ENCODE results near the gene OR9A2. TPM values are rescaled to one million over a fixed set of nuclear protein-coding genes. Genes with fewer than 3 reads are reported as not detected.
A peak's percentile ranks its signal among the peaks of the same experiment; 100 is the strongest.

Gene OR9A2
- total and polyA plus RNA-seq, 11 donors: 0.29 TPM; not detected in 10

DNA sequence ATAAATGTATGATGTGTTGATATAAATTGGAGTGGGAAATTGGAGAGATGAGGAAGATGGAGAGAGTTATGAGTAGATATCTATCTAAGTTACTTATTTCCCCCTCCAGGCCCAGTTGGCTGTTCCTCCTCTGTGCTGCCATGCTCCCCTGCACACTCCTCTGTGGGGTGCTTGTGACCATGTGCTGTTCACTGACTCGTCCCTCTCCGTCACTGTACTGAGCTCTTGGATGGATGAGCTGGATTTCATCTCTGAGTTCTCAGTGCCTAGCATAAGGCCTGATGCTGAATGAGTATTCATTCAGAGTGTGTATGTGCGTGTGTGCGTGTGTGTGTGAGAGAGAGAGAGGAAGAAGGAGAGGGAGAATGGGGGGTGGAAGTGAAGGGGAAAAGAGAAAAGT is 14.5 kb downstream of the OR9A2 start:
- no peak overlapping the region for H3K27ac ChIP-seq
- no peaks in the 10 kb centered on the region for H3K36me3 ChIP-seq
- ATAC-seq (no peak), DNase-seq (no peak)
- H3K9me3 ChIP-seq: no peaks in the 10 kb centered on the region
- WGBS, 4 donors: 86 to 92% (median 89%) methylated on average over 4 of the region's 4 CpGs
- H3K27me3 ChIP-seq: peaks cover 0 to 5% (median 0%) of the 10 kb centered on the region in 9 donors
- peaks cover 0 to 9% (median 0%) of the 10 kb centered on the region in 12 donors for H3K4me1 ChIP-seq
- TF ChIP-seq, protein P1, sequence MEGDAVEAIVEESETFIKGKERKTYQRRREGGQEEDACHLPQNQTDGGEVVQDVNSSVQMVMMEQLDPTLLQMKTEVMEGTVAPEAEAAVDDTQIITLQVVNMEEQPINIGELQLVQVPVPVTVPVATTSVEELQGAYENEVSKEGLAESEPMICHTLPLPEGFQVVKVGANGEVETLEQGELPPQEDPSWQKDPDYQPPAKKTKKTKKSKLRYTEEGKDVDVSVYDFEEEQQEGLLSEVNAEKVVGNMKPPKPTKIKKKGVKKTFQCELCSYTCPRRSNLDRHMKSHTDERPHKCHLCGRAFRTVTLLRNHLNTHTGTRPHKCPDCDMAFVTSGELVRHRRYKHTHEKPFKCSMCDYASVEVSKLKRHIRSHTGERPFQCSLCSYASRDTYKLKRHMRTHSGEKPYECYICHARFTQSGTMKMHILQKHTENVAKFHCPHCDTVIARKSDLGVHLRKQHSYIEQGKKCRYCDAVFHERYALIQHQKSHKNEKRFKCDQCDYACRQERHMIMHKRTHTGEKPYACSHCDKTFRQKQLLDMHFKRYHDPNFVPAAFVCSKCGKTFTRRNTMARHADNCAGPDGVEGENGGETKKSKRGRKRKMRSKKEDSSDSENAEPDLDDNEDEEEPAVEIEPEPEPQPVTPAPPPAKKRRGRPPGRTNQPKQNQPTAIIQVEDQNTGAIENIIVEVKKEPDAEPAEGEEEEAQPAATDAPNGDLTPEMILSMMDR (IDR thresholded peaks at IDR 0.05): no peak
- TF ChIP-seq POLR2A (IDR thresholded peaks at IDR 0.05): no peak
- intact Hi-C loops (cut with DNase I): no loop called here
- H3K4me3 ChIP-seq: no peak overlapping the region

DNA sequence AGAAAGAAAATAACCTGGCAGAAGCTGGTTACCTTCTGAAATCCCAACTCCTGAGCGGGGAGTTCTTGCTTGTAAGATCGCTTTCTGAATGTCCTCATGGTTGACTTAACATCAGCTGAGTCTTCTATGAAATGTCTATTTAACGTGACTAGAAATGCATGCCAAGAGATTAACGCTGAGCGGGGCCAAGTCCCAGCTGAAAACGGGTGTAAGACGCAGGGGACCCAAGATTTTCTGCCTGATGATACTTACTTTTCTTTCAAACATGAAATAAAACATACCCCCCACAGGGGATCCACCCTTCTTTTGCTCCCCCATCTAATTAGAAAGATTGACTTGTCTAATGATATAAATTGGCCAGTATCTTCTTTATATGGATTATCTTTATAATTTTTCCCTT is 14.9 kb downstream of the OR9A2 start:
- TF ChIP-seq POLR2A (IDR thresholded peaks at IDR 0.05): no peak
- TF ChIP-seq, protein P1 (IDR thresholded peaks at IDR 0.05): no peak
- DNase-seq (no peak), ATAC-seq (no peak)
- Histone ChIP-seq H3K4me1 (peaks cover 0 to 9% (median 0%) of the 10 kb centered on the region in 12 donors), H3K9me3 (no peaks in the 10 kb centered on the region), H3K36me3 (no peaks in the 10 kb centered on the region), H3K4me3 (no peak overlapping the region), H3K27me3 (peaks cover 0 to 7% (median 0%) of the 10 kb centered on the region in 9 donors), H3K27ac (no peak overlapping the region)
- 86 to 91% (median 88%) methylated on average over 7 of the region's 7 CpGs for WGBS, 4 donors
- intact Hi-C loops (cut with DNase I): no loop called here

DNA sequence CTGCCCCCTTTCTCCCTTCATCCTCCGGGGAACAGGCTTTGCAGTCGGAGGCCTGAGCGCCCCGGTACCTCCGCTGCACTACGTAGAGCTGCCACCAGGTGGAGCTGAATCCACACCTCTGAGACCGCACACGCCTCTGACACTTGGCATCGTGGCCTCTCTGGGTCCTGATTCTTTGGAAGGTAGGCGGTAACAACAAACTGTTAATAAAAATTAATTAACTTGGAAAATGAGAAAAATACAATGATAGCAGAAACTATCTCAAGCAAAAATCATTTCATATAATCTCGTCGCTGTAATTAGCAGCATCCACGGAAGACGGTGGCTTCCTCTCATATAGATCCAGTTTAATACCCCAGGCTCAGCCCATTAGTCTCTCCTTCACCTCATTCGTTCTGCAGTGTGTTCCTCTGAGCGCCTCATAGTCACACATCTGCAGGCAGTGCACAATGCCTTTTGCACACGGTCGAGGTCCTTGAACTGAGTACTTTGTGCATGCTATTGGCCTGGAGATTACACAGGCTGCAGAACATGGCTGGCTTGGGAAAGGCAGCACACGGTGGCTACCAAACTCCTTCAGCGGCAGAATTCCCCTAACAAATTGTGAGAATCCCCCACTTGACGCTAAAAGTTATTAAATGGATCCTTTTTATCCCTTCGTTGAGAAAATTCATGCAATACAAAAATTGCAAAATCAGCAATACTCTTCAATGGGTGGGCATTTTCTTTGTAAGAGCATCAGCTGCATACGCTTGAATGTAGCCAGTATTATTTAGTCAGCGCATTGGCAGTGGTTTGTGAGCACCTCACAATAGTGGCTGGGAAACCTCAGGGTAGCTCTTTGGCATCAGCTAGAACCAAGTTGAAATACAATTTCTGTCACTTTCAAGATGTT is 18.7 kb downstream of the OR9A2 start:
- Histone ChIP-seq H3K36me3 (no peaks in the 10 kb centered on the region), H3K27ac (no peak overlapping the region), H3K4me3 (no peak overlapping the region), H3K9me3 (no peaks in the 10 kb centered on the region), H3K27me3 (peaks cover 0 to 7% (median 0%) of the 10 kb centered on the region in 9 donors), H3K4me1 (peaks cover 0 to 3% (median 0%) of the 10 kb centered on the region in 12 donors)
- 36 to 39% (median 39%) methylated on average over 24 of the region's 24 CpGs for WGBS, 4 donors
- DNase-seq (peak; percentile 62 to 88 (median 80)), ATAC-seq (peak; percentile 71 to 93 (median 89))
- intact Hi-C loops (cut with DNase I): loop anchor here in 9 of 10 donors (1.0 to 5.0 kb wide), 6 partner anchors 156 to 207 kb away; no protein-coding TSS in a partner anchor
- TF ChIP-seq POLR2A (IDR thresholded peaks at IDR 0.05): no peak
- TF ChIP-seq, protein P1 (IDR thresholded peaks at IDR 0.05): peak; percentile 92 to 98 (median 96)

DNA sequence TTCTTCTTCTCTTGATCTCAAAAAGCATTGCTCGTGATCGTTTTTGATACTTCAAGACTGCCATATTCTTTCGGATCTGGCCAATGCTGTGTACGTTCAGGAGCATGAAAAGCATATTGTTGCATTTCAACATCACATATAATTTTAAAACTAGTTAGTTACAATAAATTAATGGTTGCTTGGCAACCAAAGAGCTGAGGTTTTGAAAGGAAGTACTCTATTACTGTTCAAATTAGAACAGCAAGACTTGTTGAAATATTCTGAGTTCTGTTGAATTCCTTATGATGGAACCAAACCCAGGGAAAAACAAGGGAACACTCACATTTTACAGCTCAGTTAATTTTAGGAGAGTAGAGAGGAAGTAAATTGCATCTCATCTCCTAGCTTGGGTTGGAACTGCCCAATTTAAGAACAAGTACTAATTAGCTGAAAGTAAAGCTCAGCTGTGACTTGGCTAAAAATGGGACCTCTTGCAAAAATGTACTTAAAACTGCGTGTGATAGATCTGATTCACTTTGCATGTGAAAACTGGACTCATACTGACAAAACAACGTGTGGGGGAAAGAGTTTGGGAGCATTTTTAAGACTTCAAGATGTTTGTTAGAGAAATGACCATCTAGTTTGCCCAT is 21.2 kb downstream of the OR9A2 start:
- intact Hi-C loops (cut with DNase I): loop anchor here in 4 of 10 donors (1.0 to 5.0 kb wide), 4 partner anchors 151 to 210 kb away; partner anchors contain the start of gene EPHB6 (in 1 of the 4)
- ATAC-seq (no peak), DNase-seq (no peak)
- TF ChIP-seq, protein P1 (IDR thresholded peaks at IDR 0.05): no peak
- TF ChIP-seq POLR2A (IDR thresholded peaks at IDR 0.05): no peak
- no peaks in the 10 kb centered on the region for H3K36me3 ChIP-seq
- no peak overlapping the region for H3K27ac ChIP-seq
- H3K4me3 ChIP-seq: no peak overlapping the region
- H3K4me1 ChIP-seq: peaks cover 0 to 5% (median 0%) of the 10 kb centered on the region in 12 donors
- peaks cover 0 to 10% (median 0%) of the 10 kb centered on the region in 12 donors for H3K9me3 ChIP-seq
- H3K27me3 ChIP-seq: peaks cover 0 to 7% (median 0%) of the 10 kb centered on the region in 9 donors
- WGBS, 4 donors: 67 to 72% (median 71%) methylated on average over 6 of the region's 6 CpGs

Data from heart left ventricle (tissue), 16 donors.